ENCODE data around the gene HHIPL2. TPM values are rescaled to one million over a fixed set of nuclear protein-coding genes. Genes with fewer than 3 reads are reported as not detected.
"Not testable (repeated sequence)": the region's sequence is repeated elsewhere in the genome, so short reads cannot be mapped to it uniquely, and the experiment has no call there.

HHIPL2 gene
- total and polyA plus RNA-seq, 8 donors = 0.06 to 1.3 (median 0.46) TPM; not detected in 3

GRCh38 chr1:222523852-222524251 is 24.1 kb downstream of the HHIPL2 start:
- Histone ChIP-seq H3K36me3 (no peaks in the 10 kb centered on the region), H3K9me3 (no peaks in the 10 kb centered on the region), H3K27ac (no peak overlapping the region), H3K4me3 (no peak overlapping the region), H3K27me3 (no peaks in the 10 kb centered on the region), H3K4me1 (no peaks in the 10 kb centered on the region)
- DNase-seq = no peak
- ATAC-seq = no peak
- TF ChIP-seq, protein P1, sequence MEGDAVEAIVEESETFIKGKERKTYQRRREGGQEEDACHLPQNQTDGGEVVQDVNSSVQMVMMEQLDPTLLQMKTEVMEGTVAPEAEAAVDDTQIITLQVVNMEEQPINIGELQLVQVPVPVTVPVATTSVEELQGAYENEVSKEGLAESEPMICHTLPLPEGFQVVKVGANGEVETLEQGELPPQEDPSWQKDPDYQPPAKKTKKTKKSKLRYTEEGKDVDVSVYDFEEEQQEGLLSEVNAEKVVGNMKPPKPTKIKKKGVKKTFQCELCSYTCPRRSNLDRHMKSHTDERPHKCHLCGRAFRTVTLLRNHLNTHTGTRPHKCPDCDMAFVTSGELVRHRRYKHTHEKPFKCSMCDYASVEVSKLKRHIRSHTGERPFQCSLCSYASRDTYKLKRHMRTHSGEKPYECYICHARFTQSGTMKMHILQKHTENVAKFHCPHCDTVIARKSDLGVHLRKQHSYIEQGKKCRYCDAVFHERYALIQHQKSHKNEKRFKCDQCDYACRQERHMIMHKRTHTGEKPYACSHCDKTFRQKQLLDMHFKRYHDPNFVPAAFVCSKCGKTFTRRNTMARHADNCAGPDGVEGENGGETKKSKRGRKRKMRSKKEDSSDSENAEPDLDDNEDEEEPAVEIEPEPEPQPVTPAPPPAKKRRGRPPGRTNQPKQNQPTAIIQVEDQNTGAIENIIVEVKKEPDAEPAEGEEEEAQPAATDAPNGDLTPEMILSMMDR (IDR thresholded peaks at IDR 0.05) = no peak
- 60 to 68% methylated on average over 3 of the region's 3 CpGs for WGBS, 2 donors
- intact Hi-C loops (cut with DNase I) = no loop called here
- no peak for FAIRE-seq

- DNase-seq (no peak), ATAC-seq (no peak), FAIRE-seq (no peak)
- Histone ChIP-seq H3K9me3 (no peaks in the 10 kb centered on the region), H3K4me3 (no peak overlapping the region), H3K27me3 (no peaks in the 10 kb centered on the region), H3K4me1 (no peaks in the 10 kb centered on the region), H3K36me3 (no peaks in the 10 kb centered on the region), H3K27ac (no peak overlapping the region)
- TF ChIP-seq, protein P1 (IDR thresholded peaks at IDR 0.05) = no peak
- intact Hi-C loops (cut with DNase I) = no loop called here
- 78 to 86% methylated on average over 8 of the region's 8 CpGs for WGBS, 2 donors
These were observed 25.6 kb downstream of the HHIPL2 start for GRCh38 chr1:222522105-222522915.

GRCh38 chr1:222521299-222522104 is 26.4 kb downstream of the HHIPL2 start:
- H3K36me3 ChIP-seq = no peaks in the 10 kb centered on the region
- no peak overlapping the region for H3K27ac ChIP-seq
- no peak overlapping the region for H3K4me3 ChIP-seq
- intact Hi-C loops (cut with DNase I) = no loop called here
- ATAC-seq (no peak), DNase-seq (no peak), FAIRE-seq (no peak)
- no peaks in the 10 kb centered on the region for H3K4me1 ChIP-seq
- H3K9me3 ChIP-seq = no peaks in the 10 kb centered on the region
- H3K27me3 ChIP-seq = no peaks in the 10 kb centered on the region
- WGBS, 2 donors = 81% methylated on average over 7 of the region's 7 CpGs
- TF ChIP-seq, protein P1 (IDR thresholded peaks at IDR 0.05) = no peak

GRCh38 chr1:222489496-222489895 is 58.4 kb downstream of the HHIPL2 start:
- H3K4me3 ChIP-seq; H3K9me3 ChIP-seq; H3K36me3 ChIP-seq; intact Hi-C loops (cut with DNase I); H3K27ac ChIP-seq; DNase-seq; ATAC-seq; FAIRE-seq; H3K27me3 ChIP-seq; H3K4me1 ChIP-seq: not testable (repeated sequence)
- 92 to 99% methylated on average over 4 of the region's 5 CpGs for WGBS, 2 donors

GRCh38 chr1:222487774-222488173 is 60.1 kb downstream of the HHIPL2 start:
- H3K36me3 ChIP-seq; H3K9me3 ChIP-seq; DNase-seq; H3K27me3 ChIP-seq; ATAC-seq; H3K27ac ChIP-seq; FAIRE-seq; H3K4me3 ChIP-seq; H3K4me1 ChIP-seq; intact Hi-C loops (cut with DNase I): not testable (repeated sequence)
- 78% methylated on average over 8 of the region's 27 CpGs; no CpG with 5 or more reads in 1 of the 2 donors for WGBS, 2 donors

DNA sequence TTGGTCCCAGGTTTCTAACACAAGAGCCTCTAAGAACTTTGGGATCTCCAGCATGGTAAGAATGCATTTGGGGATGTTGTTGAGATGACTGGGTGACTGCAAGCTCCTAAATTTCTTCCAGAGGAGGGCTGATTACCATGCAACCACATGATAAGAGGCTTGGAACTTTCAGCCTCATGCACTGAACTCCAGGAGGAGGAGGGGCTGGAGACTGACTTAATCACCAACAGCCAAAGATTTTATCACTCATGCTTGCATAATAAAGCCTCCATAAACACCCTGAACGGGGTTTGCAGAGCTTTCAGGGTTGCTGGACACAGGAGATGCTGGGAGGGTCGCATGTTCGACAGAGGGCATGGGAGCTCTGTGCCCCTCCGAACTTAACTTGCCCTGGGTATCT is 63.9 kb downstream of the HHIPL2 start:
- FAIRE-seq; H3K4me3 ChIP-seq; ATAC-seq; intact Hi-C loops (cut with DNase I); H3K27ac ChIP-seq; H3K9me3 ChIP-seq; DNase-seq; H3K27me3 ChIP-seq; H3K36me3 ChIP-seq; H3K4me1 ChIP-seq: not testable (repeated sequence)
- 63 to 65% methylated on average over 3 to 4 of the region's 4 CpGs for WGBS, 2 donors

- H3K9me3 ChIP-seq; H3K27me3 ChIP-seq; DNase-seq; FAIRE-seq; H3K4me3 ChIP-seq; H3K36me3 ChIP-seq; H3K4me1 ChIP-seq; ATAC-seq; intact Hi-C loops (cut with DNase I); H3K27ac ChIP-seq: not testable (repeated sequence)
- 83 to 87% methylated on average over 5 of the region's 7 CpGs for WGBS, 2 donors
These were observed 68.3 kb downstream of the HHIPL2 start for GRCh38 chr1:222479567-222479966.

GRCh38 chr1:222476436-222476835 is 71.5 kb downstream of the HHIPL2 start:
- H3K27me3 ChIP-seq; DNase-seq; H3K9me3 ChIP-seq; FAIRE-seq; ATAC-seq; intact Hi-C loops (cut with DNase I); H3K36me3 ChIP-seq; H3K4me3 ChIP-seq; H3K27ac ChIP-seq; H3K4me1 ChIP-seq: not testable (repeated sequence)
- WGBS, 2 donors = 91 to 93% methylated on average over 5 of the region's 5 CpGs

- H3K4me3 ChIP-seq; H3K27me3 ChIP-seq; H3K27ac ChIP-seq; intact Hi-C loops (cut with DNase I); DNase-seq; H3K4me1 ChIP-seq; FAIRE-seq; H3K36me3 ChIP-seq; ATAC-seq; H3K9me3 ChIP-seq: not testable (repeated sequence)
- WGBS, 2 donors = 89 to 93% methylated on average over 17 of the region's 17 CpGs
These were observed 74.2 kb downstream of the HHIPL2 start for GRCh38 chr1:222473717-222474116.
